DOHH2 (cell line): Measurements from ENCODE around the gene C6orf62.

ENCODE experiments used
- H3F3A ChIP-seq: fragments of 200-600 bp; sonication (generic), shearing (Covaris generic); 2 replicates; pipeline ENCODE4 v1.6.0; 2016; ENCODE audit warnings: antibody characterized with exemption, mild to moderate bottlenecking; ENCODE audit not compliant: control insufficient read depth, insufficient read depth
- H3K27ac ChIP-seq: fragments of 200-600 bp; sonication (generic); 2 replicates; pipeline ENCODE4 v1.5.1; 2014; ENCODE audit warnings: low read depth, mild to moderate bottlenecking, low read length, moderate library complexity
- H3K27me3 ChIP-seq: fragments of 200-600 bp; sonication (generic); 2 replicates; pipeline ENCODE4 v1.6.1; 2014; ENCODE audit warnings: mild to moderate bottlenecking, low read length, mixed read lengths; ENCODE audit not compliant: control insufficient read depth
- H3K36me3 ChIP-seq: fragments of 200-600 bp; sonication (generic); 2 replicates; pipeline ENCODE4 v1.6.1; 2014; ENCODE audit warnings: mild to moderate bottlenecking, low read length, moderate library complexity, mixed read lengths; ENCODE audit not compliant: control insufficient read depth
- H3K4me1 ChIP-seq: fragments of 200-600 bp; sonication (generic); 2 replicates; pipeline ENCODE4 v1.6.1; 2014; ENCODE audit warnings: mild to moderate bottlenecking, low read length, mixed read lengths; ENCODE audit not compliant: control insufficient read depth
- H3K4me2 ChIP-seq: fragments of 200-600 bp; sonication (generic); 2 replicates; pipeline ENCODE4 v1.6.0; 2014; ENCODE audit warnings: mild to moderate bottlenecking, low read length, moderate library complexity
- H3K4me3 ChIP-seq: fragments of 200-600 bp; sonication (generic); 2 replicates; pipeline ENCODE4 v1.5.1; 2014; ENCODE audit warnings: mild to moderate bottlenecking, low read length, mixed read lengths
- H3K79me2 ChIP-seq: fragments of 200-600 bp; sonication (generic); 2 replicates; pipeline ENCODE4 v1.6.1; 2014; ENCODE audit warnings: mild to moderate bottlenecking, low read length, mixed read lengths; ENCODE audit not compliant: control insufficient read depth
- H3K9me2 ChIP-seq: fragments of 200-600 bp; sonication (generic); replicated peaks from 2 replicates; pipeline ENCODE4 v1.6.1; 2014; ENCODE audit warnings: mild to moderate bottlenecking, low read length, mixed read lengths; ENCODE audit not compliant: control insufficient read depth
- H3K9me3 ChIP-seq: fragments of 200-600 bp; sonication (generic); 2 replicates; pipeline ENCODE4 v1.6.1; 2014; ENCODE audit warnings: antibody characterized with exemption, low read length, mixed read lengths; ENCODE audit not compliant: control insufficient read depth, insufficient read depth
- H4K20me1 ChIP-seq: fragments of 200-600 bp; sonication (generic); 2 replicates; pipeline ENCODE4 v1.6.0; 2014; ENCODE audit warnings: low read depth, mild to moderate bottlenecking, antibody characterized with exemption, low read length, moderate library complexity; ENCODE audit not compliant: control insufficient read depth, insufficient read depth
- EZH2phosphoT487 ChIP-seq: fragments of 200-600 bp; sonication (generic); IDR thresholded peaks from 2 replicates; pipeline ENCODE4 v1.6.1; 2017; ENCODE audit warnings: borderline replicate concordance, mild to moderate bottlenecking, antibody characterized with exemption, low read length, moderate library complexity, mixed read lengths
- TF ChIP-seq, protein P1 (sequence below): fragments of 200-600 bp; sonication (generic); IDR thresholded peaks from one replicate; pipeline ENCODE4 v1.5.1; 2014; ENCODE audit warnings: antibody characterized with exemption, mild to moderate bottlenecking, low read depth, low read length; ENCODE audit not compliant: poor library complexity, severe bottlenecking

Gene C6orf62

GRCh38 chr6:24709014-24709711 is 9.8 kb downstream of the C6orf62 start:
- Histone ChIP-seq H3K79me2 (peaks cover 46% of the 10 kb centered on the region), H3K4me3 (no peak overlapping the region), H3K9me2 (no peaks in the 10 kb centered on the region), H4K20me1 (peaks cover 6% of the 10 kb centered on the region; the same call in 1 of the 2 replicates), H3K36me3 (peaks cover 99% of the 10 kb centered on the region), H3F3A (peaks cover 27% of the 10 kb centered on the region), H3K4me2 (no peak overlapping the region), H3K9me3 (no peaks in the 10 kb centered on the region), H3K27me3 (no peaks in the 10 kb centered on the region), H3K27ac (no peak overlapping the region), H3K4me1 (no peaks in the 10 kb centered on the region; the same call in 1 of the 2 replicates)
- TF ChIP-seq, protein P1, sequence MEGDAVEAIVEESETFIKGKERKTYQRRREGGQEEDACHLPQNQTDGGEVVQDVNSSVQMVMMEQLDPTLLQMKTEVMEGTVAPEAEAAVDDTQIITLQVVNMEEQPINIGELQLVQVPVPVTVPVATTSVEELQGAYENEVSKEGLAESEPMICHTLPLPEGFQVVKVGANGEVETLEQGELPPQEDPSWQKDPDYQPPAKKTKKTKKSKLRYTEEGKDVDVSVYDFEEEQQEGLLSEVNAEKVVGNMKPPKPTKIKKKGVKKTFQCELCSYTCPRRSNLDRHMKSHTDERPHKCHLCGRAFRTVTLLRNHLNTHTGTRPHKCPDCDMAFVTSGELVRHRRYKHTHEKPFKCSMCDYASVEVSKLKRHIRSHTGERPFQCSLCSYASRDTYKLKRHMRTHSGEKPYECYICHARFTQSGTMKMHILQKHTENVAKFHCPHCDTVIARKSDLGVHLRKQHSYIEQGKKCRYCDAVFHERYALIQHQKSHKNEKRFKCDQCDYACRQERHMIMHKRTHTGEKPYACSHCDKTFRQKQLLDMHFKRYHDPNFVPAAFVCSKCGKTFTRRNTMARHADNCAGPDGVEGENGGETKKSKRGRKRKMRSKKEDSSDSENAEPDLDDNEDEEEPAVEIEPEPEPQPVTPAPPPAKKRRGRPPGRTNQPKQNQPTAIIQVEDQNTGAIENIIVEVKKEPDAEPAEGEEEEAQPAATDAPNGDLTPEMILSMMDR: no peak
- TF ChIP-seq EZH2phosphoT487: no peak

GRCh38 chr6:24708612-24709011 is 10.3 kb downstream of the C6orf62 start:
- H3K4me1 ChIP-seq: peaks cover 5% of the 10 kb centered on the region
- peaks cover 41% of the 10 kb centered on the region for H3K79me2 ChIP-seq

DNA sequence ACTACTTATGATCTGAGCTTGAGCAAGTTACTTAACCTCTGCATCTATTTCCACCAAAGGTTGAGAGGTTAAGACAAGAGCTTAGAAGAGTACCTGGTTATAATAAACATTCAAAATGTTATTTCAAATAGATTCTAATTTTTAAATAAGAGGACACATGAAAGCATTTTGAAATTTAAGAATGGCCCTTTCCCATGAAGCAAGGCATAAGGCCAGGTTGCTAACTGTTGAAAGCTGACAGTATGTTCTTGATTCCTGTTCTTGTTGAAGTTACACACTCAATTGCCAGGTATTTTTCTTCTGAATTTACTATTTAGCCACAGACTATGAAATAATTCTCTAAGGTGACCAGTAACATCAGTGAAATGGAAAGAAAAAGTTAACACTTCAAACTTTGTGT is 14.5 kb downstream of the C6orf62 start:
- Histone ChIP-seq H4K20me1 (no peaks in the 10 kb centered on the region), H3K79me2 (peaks cover 9% of the 10 kb centered on the region), H3K9me2 (no peaks in the 10 kb centered on the region), H3K9me3 (no peaks in the 10 kb centered on the region), H3K27ac (no peak overlapping the region), H3K36me3 (peaks cover 85% of the 10 kb centered on the region), H3K27me3 (no peaks in the 10 kb centered on the region), H3F3A (peaks cover 46% of the 10 kb centered on the region), H3K4me1 (peaks cover 10% of the 10 kb centered on the region), H3K4me3 (no peak overlapping the region), H3K4me2 (no peak overlapping the region)
- TF ChIP-seq EZH2phosphoT487: no peak

More at GRCh38 chr6:24708612-24709011, 10.3 kb downstream of the C6orf62 start:
- Histone ChIP-seq H3F3A (peaks cover 25% of the 10 kb centered on the region), H3K27me3 (no peaks in the 10 kb centered on the region), H4K20me1 (peaks cover 6% of the 10 kb centered on the region; the same call in 1 of the 2 replicates), H3K4me3 (no peak overlapping the region), H3K4me2 (no peak overlapping the region), H3K27ac (no peak overlapping the region), H3K9me3 (no peaks in the 10 kb centered on the region), H3K9me2 (no peaks in the 10 kb centered on the region), H3K36me3 (peaks cover 99% of the 10 kb centered on the region)
- TF ChIP-seq, protein P1: no peak
- TF ChIP-seq EZH2phosphoT487: no peak

GRCh38 chr6:24702720-24703282 is 16.2 kb downstream of the C6orf62 start:
- H3K9me2 ChIP-seq: no peaks in the 10 kb centered on the region
- peaks cover 58% of the 10 kb centered on the region for H3F3A ChIP-seq
- no peaks in the 10 kb centered on the region for H3K9me3 ChIP-seq
- H3K4me1 ChIP-seq: peaks cover 10% of the 10 kb centered on the region
- TF ChIP-seq EZH2phosphoT487: no peak
- TF ChIP-seq, protein P1: no peak
- no peak overlapping the region for H3K4me2 ChIP-seq
- H3K79me2 ChIP-seq: no peaks in the 10 kb centered on the region
- H3K27me3 ChIP-seq: no peaks in the 10 kb centered on the region
- H3K36me3 ChIP-seq: peaks cover 68% of the 10 kb centered on the region
- no peak overlapping the region for H3K27ac ChIP-seq
- H4K20me1 ChIP-seq: no peaks in the 10 kb centered on the region
- H3K4me3 ChIP-seq: no peak overlapping the region
